PC-9 (cell line): ENCODE measurements around the gene SMIM27. TPM values are rescaled to one million over a fixed set of nuclear protein-coding genes. Genes with fewer than 3 reads are reported as not detected.
"Not testable (repeated sequence)": the region's sequence is repeated elsewhere in the genome, so short reads cannot be mapped to it uniquely, and the experiment has no call there.

ENCODE experiments used
- BruUV-seq: library from RNA; stranded (reverse); fragments of 400-500 nt; replicated peaks from 2 replicates; lab custom pipeline; 2021; lab: Mats Ljungman, UMichigan
- CTCF ChIA-PET: fragments of 300-600 bp; sonication (Branson Sonifier 250); formaldehyde crosslinking; loops from one replicate; lab custom pipeline; 2022; ENCODE audit warnings: antibody characterized with exemption; lab: Charles Lee
- POLR2A ChIA-PET: fragments of 300-600 bp; sonication (Branson Sonifier 250); formaldehyde crosslinking; loops from one replicate; lab custom pipeline; 2022; ENCODE audit warnings: antibody characterized with exemption; ENCODE audit not compliant: unreplicated experiment; lab: Charles Lee
- DNase-seq, 2 experiments: peaks; one replicate each; pipeline versions ENCODE4 v3.0.0 to v3.0.0-alpha.2; 2015 to 2022; ENCODE audit warnings: mixed read lengths in 1 of 2
- H2AFZ ChIP-seq: fragments of 200-600 bp; sonication (generic); 2 replicates; pipeline ENCODE4 v1.8.1; 2017; ENCODE audit warnings: antibody characterized with exemption
- H3F3A ChIP-seq: fragments of 200-600 bp; sonication (generic); 2 replicates; pipeline ENCODE4 v1.8.1; 2017; ENCODE audit warnings: antibody characterized with exemption, mild to moderate bottlenecking, low read depth; ENCODE audit not compliant: insufficient read depth
- H3K27ac ChIP-seq: fragments of 200-600 bp; sonication (generic); 2 replicates; pipeline ENCODE4 v1.6.1; 2016; ENCODE audit warnings: mixed run types
- H3K27me3 ChIP-seq: fragments of 200-600 bp; sonication (generic); 2 replicates; pipeline ENCODE4 v1.6.1; 2016; ENCODE audit warnings: low read depth, mixed run types; ENCODE audit not compliant: insufficient read depth
- H3K36me3 ChIP-seq: fragments of 200-600 bp; sonication (generic); 2 replicates; pipeline ENCODE4 v1.6.1; 2016; ENCODE audit warnings: low read depth, mixed run types
- H3K4me1 ChIP-seq: fragments of 200-600 bp; sonication (generic); replicated peaks from 2 replicates; pipeline ENCODE4 v1.6.1; 2016; ENCODE audit warnings: mixed run types; ENCODE audit not compliant: insufficient read depth
- H3K4me2 ChIP-seq: fragments of 200-600 bp; sonication (generic); 2 replicates; pipeline ENCODE4 v1.6.1; 2017; ENCODE audit warnings: mixed run types
- H3K4me3 ChIP-seq: fragments of 200-600 bp; sonication (generic); 2 replicates; pipeline ENCODE4 v1.6.1; 2016; ENCODE audit warnings: mixed run types
- H3K79me2 ChIP-seq: fragments of 200-600 bp; sonication (generic); 2 replicates; pipeline ENCODE4 v1.6.1; 2017; ENCODE audit warnings: low read depth, mixed run types
- H3K9me2 ChIP-seq: fragments of 200-600 bp; sonication (generic); 2 replicates; pipeline ENCODE4 v1.8.1; 2017; ENCODE audit warnings: mild to moderate bottlenecking; ENCODE audit not compliant: insufficient read depth
- H3K9me3 ChIP-seq: fragments of 200-600 bp; sonication (generic); 2 replicates; pipeline ENCODE4 v1.8.1; 2016; ENCODE audit warnings: low read depth; ENCODE audit not compliant: insufficient read depth
- H4K20me1 ChIP-seq: fragments of 200-600 bp; sonication (generic); 2 replicates; pipeline ENCODE4 v1.8.1; 2017; ENCODE audit not compliant: insufficient read depth
- EZH2 ChIP-seq: fragments of 200-600 bp; sonication (generic); IDR thresholded peaks from 2 replicates; pipeline ENCODE4 v1.8.0; 2017; ENCODE audit warnings: antibody characterized with exemption, low read depth
- intact Hi-C: fragments of 100-400 bp; cut with micrococcal nuclease; formaldehyde crosslinking; loops from one replicate; pipeline ENCODE4 v1.10.0; 2022; ENCODE audit not compliant: unreplicated experiment
- total RNA-seq: library from RNA; stranded (reverse); gene quantifications from 2 replicates; pipeline ENCODE4 v1.2.3, GENCODE V29; 2021
- TF ChIP-seq, protein P1 (sequence below): fragments of 200-600 bp; sonication (generic); conservative IDR thresholded peaks from 2 replicates; pipeline ENCODE4 v1.6.1; 2017; ENCODE audit warnings: mixed run types, antibody characterized with exemption, mild to moderate bottlenecking, moderate library complexity

SMIM27 gene
- total RNA-seq, 1 experiment from 2014 or later: 8.0 TPM

DNA sequence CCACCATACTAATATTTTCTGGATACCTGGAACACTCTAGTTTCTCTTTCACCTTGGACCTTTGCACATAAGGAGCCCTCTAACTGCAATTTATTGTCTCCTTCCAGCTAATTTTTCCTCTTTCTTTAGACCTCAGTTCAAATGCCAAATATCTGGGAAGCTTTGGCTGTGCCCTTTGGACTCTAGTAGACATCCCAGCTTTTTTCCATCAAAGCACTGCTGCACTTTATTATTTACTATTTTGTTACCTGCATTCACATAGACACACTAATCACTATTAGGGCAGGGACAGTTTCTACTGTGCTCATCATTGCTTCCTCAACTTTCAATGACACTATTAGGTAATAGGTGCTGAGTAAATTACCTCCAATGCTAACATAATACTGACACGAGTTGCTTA lies 28.2 kb upstream of the SMIM27 start:
- ChIA-PET CTCF (no interaction called here), POLR2A (no interaction called here)
- Histone ChIP-seq H3K4me3 (no peak overlapping the region; the same call in 1 of the 2 replicates), H3K9me3 (no peaks in the 10 kb centered on the region), H4K20me1 (no peaks in the 10 kb centered on the region), H3K79me2 (no peaks in the 10 kb centered on the region), H3K36me3 (no peaks in the 10 kb centered on the region), H2AFZ (no peak overlapping the region), H3K27me3 (no peaks in the 10 kb centered on the region), H3K4me2 (peak overlapping the region; percentile 81; the same call in 1 of the 2 replicates), H3F3A (peaks cover 22% of the 10 kb centered on the region; the same call in 1 of the 2 replicates), H3K9me2 (no peaks in the 10 kb centered on the region), H3K27ac (no peak overlapping the region), H3K4me1 (peaks cover 11% of the 10 kb centered on the region)
- no peak for TF ChIP-seq EZH2
- TF ChIP-seq, protein P1, sequence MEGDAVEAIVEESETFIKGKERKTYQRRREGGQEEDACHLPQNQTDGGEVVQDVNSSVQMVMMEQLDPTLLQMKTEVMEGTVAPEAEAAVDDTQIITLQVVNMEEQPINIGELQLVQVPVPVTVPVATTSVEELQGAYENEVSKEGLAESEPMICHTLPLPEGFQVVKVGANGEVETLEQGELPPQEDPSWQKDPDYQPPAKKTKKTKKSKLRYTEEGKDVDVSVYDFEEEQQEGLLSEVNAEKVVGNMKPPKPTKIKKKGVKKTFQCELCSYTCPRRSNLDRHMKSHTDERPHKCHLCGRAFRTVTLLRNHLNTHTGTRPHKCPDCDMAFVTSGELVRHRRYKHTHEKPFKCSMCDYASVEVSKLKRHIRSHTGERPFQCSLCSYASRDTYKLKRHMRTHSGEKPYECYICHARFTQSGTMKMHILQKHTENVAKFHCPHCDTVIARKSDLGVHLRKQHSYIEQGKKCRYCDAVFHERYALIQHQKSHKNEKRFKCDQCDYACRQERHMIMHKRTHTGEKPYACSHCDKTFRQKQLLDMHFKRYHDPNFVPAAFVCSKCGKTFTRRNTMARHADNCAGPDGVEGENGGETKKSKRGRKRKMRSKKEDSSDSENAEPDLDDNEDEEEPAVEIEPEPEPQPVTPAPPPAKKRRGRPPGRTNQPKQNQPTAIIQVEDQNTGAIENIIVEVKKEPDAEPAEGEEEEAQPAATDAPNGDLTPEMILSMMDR: no peak
- no peak for DNase-seq
- BruUV-seq: no TSS peak
- intact Hi-C loops: no loop called here

DNA sequence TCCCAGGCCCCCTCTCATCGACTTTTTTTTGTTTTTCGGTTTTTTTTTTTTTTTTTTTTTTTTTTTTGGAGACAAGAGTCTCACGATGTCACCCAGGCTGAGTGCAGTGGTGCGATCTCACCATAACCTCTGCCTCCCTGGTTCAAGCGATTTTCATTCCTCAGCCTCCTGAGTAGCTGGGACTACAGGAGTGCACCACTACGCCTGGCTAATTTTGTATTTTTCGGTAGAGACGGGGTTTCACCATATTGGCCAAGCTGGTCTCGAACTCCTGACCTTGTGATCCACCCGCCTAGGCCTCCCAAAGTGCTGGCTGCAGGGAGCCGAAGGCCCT lies 27.6 kb upstream of the SMIM27 start:
- H3K27ac ChIP-seq, DNase-seq, CTCF ChIA-PET, H3K9me2 ChIP-seq, H4K20me1 ChIP-seq, H3K27me3 ChIP-seq, H3K9me3 ChIP-seq, BruUV-seq, H3K79me2 ChIP-seq, H3K36me3 ChIP-seq, intact Hi-C loops, POLR2A ChIA-PET: not testable (repeated sequence)
- Histone ChIP-seq H2AFZ (peak overlapping the region; percentile 89; the same call in 1 of the 2 replicates), H3K4me3 (peak overlapping the region; percentile 69), H3K4me1 (peaks cover 11% of the 10 kb centered on the region), H3F3A (peaks cover 22% of the 10 kb centered on the region; the same call in 1 of the 2 replicates), H3K4me2 (peak overlapping the region; percentile 81)

DNA sequence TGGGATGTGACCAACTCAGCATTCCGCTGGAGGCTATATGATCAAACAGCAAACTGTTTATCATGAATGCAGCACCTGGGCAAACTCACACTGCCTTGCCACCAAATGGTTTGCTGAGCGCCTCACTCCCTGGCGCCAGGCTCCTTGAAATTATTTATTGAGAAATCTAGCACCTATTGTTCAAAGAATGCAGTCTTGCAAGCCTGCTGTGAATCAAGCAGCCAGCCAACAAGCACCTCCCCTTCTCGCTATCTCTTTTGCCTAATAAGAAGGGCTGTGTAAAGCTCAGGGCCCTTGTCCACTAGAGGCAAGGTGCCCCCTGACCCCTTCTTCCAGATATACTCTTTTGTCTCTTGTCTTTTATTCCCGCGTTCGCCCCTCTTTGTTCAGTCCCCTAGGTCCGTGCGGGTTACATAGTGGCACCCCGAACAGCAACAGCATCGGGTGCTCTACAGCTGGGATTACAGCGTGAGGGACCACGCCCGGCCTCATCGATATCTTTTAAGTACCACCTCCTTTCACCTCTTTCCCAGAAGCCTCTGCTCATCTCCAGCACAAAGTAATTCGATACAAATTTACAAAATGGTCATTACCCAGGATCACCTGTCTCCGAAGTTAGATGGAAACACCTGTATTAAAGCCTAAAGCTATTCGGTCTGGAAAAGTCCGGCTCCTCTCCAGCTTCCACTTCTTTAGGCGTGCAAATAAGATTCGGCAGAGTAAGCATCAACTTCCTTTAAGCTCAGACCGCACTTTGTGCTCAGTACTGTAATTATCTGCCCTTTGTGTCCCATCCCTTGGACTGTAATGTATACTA lies 27.0 kb upstream of the SMIM27 start:
- peak overlapping the region; percentile 69 for H3K4me3 ChIP-seq
- intact Hi-C loops: no loop called here
- BruUV-seq: TSS peak; percentile 68
- peaks cover 11% of the 10 kb centered on the region for H3K4me1 ChIP-seq
- H3K36me3 ChIP-seq: no peaks in the 10 kb centered on the region
- ChIA-PET POLR2A (interaction anchor here (0.5 kb wide), 1 partner anchor 86 kb away, joined by 4 read pairs; no protein-coding TSS in a partner anchor), CTCF (interaction anchor here (1.0 to 2.1 kb wide), 2 partner anchors 94 to 145 kb away, joined by 4 to 16 read pairs; no protein-coding TSS in a partner anchor)
- no peaks in the 10 kb centered on the region for H4K20me1 ChIP-seq
- TF ChIP-seq, protein P1: no peak
- no peak for TF ChIP-seq EZH2
- no peaks in the 10 kb centered on the region for H3K9me2 ChIP-seq
- H3K79me2 ChIP-seq: no peaks in the 10 kb centered on the region
- no peaks in the 10 kb centered on the region for H3K27me3 ChIP-seq
- peak overlapping the region; percentile 81 for H3K4me2 ChIP-seq
- DNase-seq: peak; percentile 41 to 86
- H3F3A ChIP-seq: peaks cover 22% of the 10 kb centered on the region; the same call in 1 of the 2 replicates
- peak overlapping the region; percentile 89 for H2AFZ ChIP-seq
- no peaks in the 10 kb centered on the region for H3K9me3 ChIP-seq
- H3K27ac ChIP-seq: peak overlapping the region; percentile 68
